HL-60/S4 treated with retinoic acid at 250 ng/mL for 4 days and 3 days (cell line): ENCODE data around the gene ILKAP.

ENCODE experiments used
- in situ Hi-C: fragments of 300-500 bp; cut with MboI; formaldehyde crosslinking; loops from 2 replicates; pipeline ENCODE4 v1.7.0; 2022; ENCODE audit warnings: low sequenced_read_pairs

ILKAP gene

DNA sequence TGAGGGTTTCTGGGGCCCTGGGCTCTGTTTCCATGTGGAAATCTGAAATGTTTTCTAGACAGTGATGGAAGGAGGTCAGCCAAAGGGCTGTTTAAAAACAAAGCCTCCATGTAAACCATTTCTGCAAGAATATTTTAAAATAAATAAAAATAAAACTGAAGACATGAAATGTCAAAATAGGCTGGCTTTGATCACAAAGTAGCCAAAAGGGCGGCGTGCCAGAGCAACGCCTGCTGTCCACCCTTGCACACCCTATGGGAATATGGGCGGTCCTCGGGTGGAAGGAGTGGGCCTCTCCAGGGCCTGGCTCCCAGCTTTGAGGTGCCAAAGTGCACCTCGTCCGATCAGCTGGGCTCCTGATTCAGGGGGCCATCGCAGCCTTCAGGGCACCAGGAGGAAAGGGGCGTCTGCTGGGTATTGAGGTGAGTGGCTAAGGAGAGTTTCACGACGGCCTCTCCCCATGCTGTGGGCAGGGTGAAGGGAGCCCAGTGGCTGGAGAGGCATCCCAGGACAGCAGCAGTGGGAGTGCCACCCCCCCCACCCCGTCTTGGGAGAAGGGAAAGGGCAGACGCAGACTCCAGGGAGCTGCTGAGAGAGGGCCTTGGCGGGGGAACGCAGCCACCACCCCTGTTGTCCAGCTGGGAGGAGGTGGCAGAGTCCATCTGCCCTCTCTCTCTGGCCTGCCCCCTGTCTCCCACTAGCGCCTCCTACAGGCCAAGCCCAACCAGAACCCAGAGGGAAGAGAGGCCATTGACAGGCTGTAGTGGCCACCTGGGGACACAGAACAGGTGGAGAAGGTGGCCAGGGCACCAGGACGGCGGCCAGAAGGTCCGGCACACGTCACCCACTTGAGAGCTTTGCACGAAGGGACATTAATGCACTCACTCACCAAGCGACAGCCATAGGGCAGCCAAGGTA, 50.5 kb downstream of the ILKAP start:
- in situ Hi-C loops = no loop called here

DNA sequence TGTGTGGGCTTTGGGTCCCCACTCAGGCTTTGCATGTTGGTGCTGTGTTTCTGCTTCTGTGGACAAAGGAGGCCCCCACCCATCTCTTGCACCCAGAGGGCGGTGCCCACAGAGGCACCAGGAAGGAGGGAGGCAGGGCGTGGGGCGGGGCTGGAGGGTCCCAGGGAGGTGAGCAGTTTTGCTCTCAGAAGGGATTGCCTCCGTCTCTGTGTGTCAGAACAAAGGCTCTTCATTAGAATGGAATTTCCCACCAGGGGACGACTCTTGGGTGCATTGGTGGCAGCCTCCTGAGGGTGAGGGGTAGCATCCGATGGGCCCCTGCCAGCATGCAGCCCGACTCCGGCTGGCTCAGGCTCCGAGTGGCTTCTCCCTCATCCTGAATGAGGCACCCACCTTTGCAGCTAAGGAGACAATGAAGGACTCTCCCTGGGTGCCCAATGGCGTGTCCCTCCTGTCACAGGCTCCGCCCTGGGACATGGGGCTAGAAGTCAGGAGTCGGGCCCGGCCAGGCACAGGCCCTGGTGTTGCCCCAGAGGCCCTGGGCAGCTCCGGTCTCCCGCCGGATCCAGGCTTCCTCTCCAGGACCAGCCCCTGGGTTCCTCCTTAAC, 51.8 kb downstream of the ILKAP start:
- in situ Hi-C loops = no loop called here

DNA sequence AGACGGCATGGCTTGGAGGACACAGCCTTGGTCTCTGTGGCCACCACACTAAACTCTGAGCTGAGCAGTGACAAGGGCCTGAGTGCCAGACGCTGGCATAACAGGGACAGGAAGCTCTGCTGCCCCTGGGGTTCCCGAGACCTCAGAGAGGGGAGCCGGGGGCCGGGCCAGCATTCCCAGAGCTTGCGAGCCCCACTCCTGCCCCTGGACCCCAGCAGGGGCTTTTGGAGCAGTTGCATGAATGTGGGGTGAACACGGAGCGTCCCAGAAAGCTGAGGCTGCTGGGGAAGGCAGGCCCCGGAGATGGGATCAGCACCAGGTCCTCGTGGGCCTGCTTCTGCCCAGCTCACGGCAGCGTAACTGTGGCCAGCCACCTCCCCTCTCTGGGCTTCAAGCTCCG, 52.3 kb downstream of the ILKAP start:
- in situ Hi-C loops = no loop called here

DNA sequence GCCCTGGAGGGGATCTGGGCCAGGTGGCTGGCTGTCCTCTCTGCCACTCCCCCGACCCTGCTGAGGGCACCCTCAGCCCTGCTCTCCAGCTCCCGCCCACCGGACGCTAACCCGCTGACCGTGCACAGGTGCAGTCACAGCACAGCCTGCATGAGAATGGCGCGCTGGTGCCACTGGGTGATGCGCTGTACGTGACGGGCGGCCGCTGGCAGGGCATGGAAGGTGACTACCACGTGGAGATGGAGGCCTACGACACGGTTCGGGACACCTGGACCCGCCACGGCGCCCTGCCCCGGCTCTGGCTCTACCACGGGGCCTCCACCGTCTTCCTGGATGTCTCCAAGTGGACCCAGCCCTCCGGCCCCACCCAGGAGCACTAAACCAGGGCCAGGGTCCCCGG, 52.8 kb downstream of the ILKAP start:
- in situ Hi-C loops = no loop called here

DNA sequence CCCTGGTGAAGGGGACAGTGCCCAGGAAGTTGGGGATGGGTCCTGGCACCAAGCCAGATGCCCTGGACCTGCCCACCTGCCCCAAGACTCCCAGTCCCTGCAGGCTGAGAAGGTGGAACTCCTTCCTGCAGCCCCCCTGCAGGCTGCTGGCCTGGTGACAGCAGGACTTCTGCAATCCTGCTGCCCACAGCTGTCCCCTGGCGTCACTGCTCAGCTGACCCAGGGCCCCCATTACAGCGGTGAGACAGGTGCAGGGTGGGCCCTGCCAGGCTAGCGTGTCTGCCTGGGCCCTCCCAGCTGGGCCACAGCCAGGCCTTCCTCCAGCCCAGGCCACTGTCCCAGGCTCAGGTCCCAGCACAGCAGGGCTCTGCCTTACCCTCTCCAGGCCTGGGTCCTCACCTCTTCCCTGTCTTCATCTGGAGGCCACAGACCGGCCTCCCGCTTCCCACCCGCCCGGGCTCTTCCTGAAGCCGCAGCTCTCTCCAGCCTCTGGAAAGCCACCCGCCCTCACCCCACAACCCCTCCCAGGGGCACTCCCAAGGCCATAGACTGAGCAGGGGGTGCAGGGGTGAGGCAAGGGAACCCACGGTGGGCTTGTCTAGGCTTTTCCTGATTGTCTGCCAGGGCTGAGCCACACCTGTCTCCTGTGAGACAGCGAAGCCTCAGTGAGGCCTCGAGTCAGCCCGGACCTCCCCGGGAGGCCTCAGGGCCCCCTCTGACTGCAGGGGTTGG, 53.5 kb downstream of the ILKAP start:
- in situ Hi-C loops = no loop called here

DNA sequence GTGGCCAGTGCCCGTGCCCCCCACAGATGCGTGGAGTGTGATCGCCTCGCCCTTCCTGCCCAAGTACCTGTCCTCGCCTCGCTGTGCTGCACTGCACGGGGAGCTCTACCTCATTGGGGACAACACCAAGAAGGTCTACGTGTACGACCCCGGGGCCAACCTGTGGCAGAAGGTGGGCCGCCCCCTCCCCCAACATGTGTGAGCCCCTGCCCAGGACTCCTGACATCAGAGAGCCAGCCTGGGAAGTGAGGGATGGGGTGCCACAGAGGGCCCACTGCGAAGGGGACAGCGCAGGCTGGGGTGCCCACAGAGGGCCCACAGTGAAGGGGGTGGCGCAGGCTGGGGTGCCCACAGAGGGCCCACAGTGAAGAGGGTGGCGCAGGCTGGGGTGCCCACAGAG, 54.5 kb downstream of the ILKAP start:
- in situ Hi-C loops = no loop called here

DNA sequence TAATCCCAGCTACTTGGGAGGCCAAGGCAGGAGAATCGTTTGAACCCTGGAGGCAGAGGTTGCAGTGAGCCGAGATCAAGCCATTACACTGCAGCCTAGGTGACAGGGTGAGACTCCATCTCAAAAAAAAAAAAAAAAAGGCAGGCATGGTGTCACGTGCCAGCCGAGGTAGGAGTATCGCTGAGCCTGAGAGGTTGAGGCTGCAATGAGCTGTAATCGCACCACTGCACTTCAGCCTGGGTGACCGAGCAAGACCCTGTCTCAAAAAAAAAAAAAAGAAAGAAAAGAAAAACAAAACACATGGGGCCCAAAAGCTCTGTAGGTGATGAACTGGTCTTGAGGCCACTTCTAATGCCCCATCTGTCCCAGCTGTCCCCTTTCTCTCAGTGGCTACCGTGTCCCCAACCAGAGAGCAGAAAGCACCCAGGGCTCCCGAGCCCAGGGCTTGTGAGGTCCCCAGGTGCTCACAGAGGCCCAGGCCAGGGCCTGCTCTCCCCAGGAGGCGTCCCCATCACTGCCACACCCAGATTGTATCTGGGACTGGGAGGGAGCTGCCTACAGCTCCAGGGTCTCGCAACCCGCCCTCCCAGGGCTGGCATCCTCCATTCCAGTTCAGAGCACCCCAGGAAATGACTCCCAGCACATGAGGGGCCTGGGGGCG, 56.5 kb downstream of the ILKAP start:
- in situ Hi-C loops = no loop called here

DNA sequence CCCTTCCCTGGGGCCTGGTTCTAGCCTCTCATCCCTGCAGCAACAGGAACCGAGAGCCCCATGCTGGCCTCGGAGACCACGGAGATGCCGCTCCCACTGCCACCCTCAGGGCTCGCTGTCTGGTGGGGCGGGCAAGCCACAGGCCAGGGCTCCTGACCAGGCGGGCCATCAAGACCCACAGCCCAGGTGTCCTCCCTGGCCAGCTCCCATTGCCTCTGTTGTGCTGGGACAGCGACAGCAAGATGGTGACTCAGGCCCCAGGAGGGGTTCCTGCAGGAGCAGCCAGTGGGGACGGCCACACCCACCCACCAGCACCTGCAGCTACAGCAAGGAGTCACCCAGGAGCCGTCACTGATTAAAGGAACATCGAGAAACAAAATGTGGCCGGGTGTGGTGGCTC, 57.6 kb downstream of the ILKAP start:
- in situ Hi-C loops = no loop called here

DNA sequence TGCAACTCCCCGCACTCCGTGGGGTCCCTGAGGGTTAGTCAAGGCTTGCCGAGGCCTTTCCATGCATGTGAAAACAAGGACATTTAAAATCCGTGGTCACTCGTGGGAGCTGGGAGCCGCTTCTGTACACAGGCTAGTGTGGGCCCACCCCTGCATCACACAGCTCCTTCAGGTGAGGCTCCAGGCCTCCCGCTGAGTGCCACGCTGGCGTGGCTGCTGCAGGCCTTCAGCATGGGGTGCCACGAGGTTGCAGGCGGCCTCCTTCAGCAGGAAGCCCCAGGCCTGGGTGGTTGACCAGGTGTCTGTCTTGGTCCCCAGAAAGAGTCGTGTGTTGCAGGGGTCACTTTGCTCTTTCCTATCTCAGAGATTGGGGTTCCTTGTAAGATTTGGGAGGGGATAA, 58.4 kb downstream of the ILKAP start:
- in situ Hi-C loops = no loop called here

DNA sequence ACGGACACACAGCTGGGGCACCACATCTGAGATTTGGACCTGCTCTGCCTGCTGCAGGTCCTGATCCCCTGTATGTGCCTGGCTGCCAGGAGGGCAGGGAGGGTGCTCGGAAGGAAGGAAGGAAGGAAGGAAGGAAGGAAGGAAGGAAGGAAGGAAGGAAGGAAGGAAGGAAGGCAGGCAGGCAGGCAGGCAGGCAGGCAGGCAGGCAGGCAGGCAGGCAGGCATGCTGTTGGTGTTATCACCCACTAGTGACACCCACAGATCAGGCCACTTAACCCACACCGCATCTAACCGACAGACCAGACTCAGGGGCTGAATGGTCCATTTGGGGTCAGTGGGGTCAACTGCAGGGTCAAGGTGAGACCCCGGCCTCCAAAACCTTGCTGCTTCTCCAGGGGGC, 59.2 kb downstream of the ILKAP start:
- in situ Hi-C loops = no loop called here

DNA sequence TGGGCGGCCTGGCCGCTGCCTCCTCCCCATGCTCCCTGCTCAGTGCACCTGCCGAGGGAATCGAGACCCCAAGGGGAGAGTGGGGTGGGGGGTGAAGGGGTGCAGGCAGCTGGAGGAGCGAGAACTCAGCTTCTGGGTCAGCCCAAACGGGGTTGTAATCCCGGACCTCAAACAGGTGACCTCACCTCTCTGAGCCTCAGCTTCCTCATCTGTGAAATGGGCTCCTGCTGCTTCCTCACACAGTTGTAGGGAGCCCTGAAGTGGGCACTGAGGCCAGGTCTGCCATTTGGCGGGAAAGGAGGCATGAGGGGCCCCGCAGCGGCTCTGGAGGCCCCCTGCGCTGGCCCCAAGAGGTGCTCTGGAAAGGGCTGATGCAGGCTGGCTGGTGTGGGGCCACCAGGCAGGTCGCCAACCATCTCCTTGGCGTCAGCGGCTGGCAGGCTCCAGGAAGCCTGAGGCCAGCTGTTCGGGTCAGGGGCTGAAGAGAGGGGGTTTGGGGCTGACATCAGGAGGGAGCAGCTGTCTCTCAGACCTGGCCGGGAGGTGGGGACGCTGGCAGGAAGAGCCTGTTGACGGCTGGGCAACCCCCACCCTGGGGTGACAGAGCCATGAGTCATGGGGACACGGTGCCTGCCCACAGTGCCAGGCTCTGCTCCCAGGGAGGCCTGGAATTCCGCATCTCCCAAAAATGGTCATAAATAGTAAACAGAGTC, 60.1 kb downstream of the ILKAP start:
- in situ Hi-C loops = no loop called here

DNA sequence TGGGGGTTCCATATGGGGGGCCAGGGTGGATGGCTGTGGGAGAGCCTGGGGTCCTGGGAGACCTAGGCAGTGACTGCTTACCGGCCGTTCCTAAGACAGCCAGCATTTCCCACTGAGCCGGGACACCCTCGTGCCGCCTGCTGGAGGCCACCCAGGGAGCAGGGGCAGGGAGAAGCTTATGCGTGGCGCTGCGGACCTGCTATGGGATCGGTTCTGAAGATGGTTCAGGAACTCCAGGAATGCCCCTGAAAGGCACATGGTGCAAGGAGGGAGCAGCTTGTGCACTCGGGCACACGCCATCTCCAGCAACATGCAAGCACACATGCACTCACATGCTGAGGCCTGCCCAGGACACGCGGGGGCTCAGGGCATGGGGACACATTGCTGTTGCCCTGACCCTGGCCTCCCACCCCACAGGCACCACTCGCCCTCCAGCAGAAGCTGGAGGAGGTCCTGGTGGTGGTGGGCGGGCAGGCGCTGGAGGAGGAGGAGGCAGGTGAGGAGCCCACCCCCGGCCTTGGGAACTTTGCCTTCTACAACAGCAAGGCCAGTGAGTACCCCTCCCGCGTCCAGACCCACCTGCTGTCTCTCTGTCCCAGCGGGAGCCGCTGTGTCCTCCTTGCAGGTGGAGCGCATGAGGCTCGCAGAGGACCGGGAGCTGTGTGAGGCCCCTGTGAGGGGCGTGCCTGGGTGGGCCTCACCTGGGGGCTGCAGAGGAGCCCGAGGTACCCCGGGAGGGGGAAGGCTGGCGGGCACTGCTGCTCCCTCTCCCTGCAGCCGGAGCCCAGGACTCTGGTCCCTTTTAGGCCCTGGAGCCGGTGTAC, 60.9 kb downstream of the ILKAP start:
- in situ Hi-C loops = no loop called here

DNA sequence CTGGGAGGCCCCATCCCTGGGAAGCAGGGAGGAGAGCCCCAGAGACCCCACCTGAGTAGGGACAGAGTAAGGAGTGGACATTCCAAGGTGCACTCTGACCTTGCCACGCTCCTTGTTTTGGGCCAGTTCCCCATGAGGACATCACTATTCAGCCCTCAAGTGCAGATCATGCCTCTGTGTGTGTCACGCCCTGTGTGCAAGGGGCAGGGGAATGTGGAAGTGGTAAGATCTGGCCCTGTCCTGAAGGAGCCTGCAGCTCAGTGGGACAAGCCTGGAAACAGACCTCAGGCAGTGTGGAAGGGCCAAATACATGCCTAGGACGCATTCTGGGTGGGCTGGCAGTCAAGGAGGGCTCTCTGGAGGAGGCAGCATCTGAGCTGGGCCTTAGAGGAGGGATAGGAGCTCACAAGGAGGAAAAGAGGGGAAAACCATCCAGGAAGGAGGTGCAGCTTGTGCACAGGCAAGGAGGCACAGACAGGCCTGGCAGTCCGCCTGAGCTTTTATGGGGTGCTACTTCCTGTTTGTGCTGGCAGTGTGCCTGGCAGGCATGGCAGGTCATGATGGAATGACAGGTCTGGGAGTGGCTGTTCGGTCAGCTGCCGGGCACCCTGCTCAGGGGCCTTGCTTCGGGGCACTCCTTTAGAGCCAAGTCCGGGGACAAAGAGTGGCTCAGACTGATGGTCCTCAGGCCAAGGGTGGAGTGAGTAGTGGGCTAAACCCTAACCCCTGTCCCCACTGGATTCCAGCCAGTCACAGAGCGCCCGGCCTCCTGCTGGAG, 61.8 kb downstream of the ILKAP start:
- in situ Hi-C loops = no loop called here

DNA sequence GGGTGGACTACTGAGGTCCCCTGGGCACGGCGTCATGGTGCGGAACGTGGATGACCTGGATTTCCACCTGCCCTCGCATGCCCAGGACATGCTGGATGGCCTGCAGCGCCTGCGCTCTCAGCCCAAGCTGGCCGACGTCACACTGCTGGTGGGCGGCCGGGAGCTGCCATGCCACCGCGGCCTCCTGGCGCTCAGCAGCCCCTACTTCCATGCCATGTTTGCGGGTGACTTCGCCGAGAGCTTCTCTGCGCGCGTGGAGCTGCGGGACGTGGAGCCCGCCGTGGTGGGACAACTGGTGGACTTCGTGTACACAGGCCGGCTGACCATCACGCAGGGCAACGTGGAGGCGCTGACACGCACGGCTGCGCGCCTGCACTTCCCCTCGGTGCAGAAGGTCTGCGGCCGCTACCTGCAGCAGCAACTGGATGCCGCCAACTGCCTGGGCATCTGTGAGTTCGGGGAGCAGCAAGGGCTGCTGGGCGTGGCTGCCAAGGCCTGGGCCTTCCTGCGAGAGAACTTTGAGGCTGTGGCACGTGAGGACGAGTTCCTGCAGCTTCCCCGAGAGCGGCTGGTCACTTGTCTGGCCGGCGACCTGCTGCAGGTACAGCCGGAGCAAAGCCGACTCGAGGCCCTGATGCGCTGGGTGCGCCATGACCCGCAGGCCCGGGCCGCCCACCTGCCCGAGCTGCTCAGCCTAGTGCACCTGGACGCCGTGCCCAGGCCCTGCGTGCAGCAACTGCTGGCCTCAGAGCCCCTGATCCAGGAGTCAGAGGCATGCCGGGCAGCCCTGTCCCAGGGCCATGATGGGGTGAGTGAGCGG, 62.6 kb downstream of the ILKAP start:
- in situ Hi-C loops = no loop called here

DNA sequence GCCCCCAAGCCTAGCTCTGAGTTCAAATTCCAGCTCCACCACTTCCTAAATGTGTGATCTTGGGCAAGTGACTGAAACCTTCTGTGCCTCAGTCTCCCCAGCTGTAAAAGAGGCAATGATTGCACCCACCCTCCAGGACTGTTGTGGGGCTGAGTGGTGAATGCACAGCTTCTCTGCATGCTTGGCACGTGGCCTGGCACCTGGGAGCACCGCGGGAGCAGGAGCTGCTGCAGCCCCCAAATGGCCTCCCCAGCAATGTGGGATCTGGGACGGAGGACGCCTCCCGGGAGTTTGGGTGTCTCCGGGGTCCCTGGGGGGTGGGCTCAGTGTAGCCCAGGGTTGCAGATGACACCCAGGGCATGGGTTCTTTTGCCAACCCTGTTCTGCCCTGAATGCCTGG, 63.5 kb downstream of the ILKAP start:
- in situ Hi-C loops = no loop called here

DNA sequence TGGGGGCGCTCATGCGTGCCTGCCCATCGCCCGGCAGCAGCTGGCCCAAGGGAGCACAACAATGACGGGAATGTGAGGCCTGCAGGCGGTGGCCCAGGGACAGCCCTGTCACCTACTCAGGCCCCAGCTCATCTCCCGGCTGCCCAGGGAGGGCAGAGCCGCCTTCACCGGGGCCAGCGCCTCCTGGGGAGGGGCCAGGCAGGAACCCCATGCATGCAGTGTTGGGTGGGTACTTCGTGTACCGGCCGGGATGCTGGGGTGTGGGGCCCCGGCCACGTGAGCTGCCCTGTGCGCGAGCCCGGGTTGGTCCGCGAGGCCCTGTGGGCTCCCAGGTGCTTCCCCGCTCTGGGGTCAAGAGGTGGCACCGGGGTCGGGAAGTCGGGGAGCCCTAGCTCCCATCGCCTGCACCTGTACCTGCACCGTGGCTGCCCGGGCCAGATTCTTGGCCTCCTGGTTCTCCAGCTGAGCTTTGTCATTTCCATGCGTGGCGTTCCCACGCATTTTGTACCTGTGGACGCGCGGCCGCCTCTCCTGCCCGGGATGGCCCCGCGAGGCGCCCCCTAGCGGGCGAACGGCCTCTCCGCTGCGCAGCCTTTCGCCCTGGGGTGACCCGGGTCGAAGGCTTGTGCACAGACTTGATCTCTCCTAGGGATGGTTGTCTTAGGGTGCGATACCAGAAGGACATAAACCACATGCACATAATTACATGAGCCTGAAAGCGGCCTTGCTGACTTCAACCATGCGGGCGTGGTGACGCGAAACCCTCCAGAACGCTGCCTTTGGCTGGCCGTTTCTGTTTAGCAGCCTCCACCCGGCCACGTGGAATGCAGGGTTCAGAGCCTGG, 64.1 kb downstream of the ILKAP start:
- in situ Hi-C loops = no loop called here
